ENCODE data around the gene ZDHHC22. TPM values are rescaled to one million over a fixed set of nuclear protein-coding genes. Genes with fewer than 3 reads are reported as not detected.
A peak's percentile ranks its signal among the peaks of the same experiment; 100 is the strongest.

Gene ZDHHC22
- total RNA-seq, 3 donors from 2014 or later (not counting 1 experiment from before 2014, with no cell fraction given): not detected

DNA sequence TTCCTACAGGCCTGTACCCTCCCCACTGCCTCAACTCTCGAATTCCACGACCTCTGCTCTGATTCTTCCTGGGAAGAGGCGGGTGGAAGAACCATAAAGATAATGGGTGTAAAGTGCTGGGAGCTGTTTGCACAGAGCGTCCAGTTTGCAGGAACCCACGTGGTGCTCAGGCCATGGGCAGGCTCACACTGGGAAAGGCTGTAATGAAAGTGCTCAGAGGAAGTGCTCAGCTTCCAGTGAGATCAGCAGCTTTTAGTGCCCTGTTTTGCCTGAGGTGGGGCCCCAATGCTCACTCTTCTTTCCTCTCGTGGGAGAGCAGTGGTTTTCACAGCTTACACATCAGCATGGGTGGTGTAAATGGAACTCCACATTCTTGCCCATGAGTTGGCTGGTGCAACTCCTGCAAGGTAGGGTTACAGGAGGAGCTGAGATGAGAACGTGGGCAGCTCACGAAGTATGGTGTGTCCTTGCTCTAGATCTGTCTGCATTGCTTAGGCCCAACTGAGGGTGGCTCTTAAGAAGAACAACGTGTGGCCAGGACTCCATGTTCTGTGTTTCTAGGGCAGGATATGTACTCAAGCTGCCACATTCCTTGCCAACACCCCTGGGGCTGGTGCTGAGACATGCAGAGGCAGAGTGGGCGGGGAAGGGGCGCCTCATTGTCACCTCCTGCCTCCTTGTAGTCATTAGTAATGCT lies 43.0 kb upstream of the ZDHHC22 start:
- peaks cover 13 to 24% of the 10 kb centered on the region in 2 donors for H3K4me1 Mint-ChIP-seq
- H3K4me3 Mint-ChIP-seq: peak overlapping the region; percentile 6
- Histone ChIP-seq H3K36me3 (ENCODE audit: control insufficient read depth, insufficient read depth, low read length) (no peaks in the 10 kb centered on the region), H3K27ac (ENCODE audit: low read length) (no peak overlapping the region), H3K27me3 (ENCODE audit: control insufficient read depth, insufficient read depth, low read length) (peaks cover 7% of the 10 kb centered on the region), H3K4me3 (ENCODE audit: low read length) (no peak overlapping the region), H3K4me1 (ENCODE audit: control insufficient read depth, insufficient read depth, low read length) (peaks cover 48% of the 10 kb centered on the region), H3K9me3 (ENCODE audit: control insufficient read depth, insufficient read depth, low read length) (no peaks in the 10 kb centered on the region)
- H3K27me3 Mint-ChIP-seq (ENCODE audit: low read depth in 2 of 2): peaks cover 6 to 15% of the 10 kb centered on the region in 2 donors
- DNase-seq (peak in 1 of 2 donors; percentile 17), ATAC-seq (no peak)
- TF ChIP-seq, protein P1, sequence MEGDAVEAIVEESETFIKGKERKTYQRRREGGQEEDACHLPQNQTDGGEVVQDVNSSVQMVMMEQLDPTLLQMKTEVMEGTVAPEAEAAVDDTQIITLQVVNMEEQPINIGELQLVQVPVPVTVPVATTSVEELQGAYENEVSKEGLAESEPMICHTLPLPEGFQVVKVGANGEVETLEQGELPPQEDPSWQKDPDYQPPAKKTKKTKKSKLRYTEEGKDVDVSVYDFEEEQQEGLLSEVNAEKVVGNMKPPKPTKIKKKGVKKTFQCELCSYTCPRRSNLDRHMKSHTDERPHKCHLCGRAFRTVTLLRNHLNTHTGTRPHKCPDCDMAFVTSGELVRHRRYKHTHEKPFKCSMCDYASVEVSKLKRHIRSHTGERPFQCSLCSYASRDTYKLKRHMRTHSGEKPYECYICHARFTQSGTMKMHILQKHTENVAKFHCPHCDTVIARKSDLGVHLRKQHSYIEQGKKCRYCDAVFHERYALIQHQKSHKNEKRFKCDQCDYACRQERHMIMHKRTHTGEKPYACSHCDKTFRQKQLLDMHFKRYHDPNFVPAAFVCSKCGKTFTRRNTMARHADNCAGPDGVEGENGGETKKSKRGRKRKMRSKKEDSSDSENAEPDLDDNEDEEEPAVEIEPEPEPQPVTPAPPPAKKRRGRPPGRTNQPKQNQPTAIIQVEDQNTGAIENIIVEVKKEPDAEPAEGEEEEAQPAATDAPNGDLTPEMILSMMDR (IDR thresholded peaks at IDR 0.05): no peak
- H3K27ac Mint-ChIP-seq: no peak overlapping the region
- no peaks in the 10 kb centered on the region for H3K36me3 Mint-ChIP-seq
- intact Hi-C loops (cut with micrococcal nuclease): no loop called here
- 62% methylated on average over 11 of the region's 11 CpGs for WGBS (ENCODE audit: insufficient coverage)
- H3K9me3 Mint-ChIP-seq: no peaks in the 10 kb centered on the region

DNA sequence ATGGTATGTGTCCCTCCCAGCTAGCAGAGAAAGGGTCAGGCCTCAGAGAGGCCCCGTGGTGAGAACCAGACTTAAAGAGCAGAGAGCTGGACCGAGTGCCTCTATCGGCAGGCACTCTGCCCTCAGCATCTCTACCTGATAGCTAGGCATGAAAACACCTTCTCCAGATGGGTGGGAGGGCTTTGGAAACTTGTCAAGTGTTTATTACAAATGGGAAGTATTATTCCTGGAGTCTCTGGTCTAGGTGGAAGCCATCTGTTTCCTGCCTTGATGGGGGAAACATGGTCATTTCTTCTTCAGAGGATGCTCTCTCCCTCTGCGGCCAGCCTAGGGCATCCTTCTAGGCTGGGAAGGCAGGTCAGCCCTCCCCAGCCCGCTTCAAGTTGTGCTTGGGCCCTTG lies 42.3 kb upstream of the ZDHHC22 start:
- H3K27me3 Mint-ChIP-seq (ENCODE audit: low read depth in 2 of 2): peaks cover 0 to 11% of the 10 kb centered on the region in 2 donors
- no peaks in the 10 kb centered on the region for H3K36me3 Mint-ChIP-seq
- H3K9me3 Mint-ChIP-seq: no peaks in the 10 kb centered on the region
- H3K4me1 Mint-ChIP-seq: peaks cover 13 to 24% of the 10 kb centered on the region in 2 donors
- Histone ChIP-seq H3K4me1 (ENCODE audit: control insufficient read depth, insufficient read depth, low read length) (peaks cover 48% of the 10 kb centered on the region), H3K36me3 (ENCODE audit: control insufficient read depth, insufficient read depth, low read length) (no peaks in the 10 kb centered on the region), H3K9me3 (ENCODE audit: control insufficient read depth, insufficient read depth, low read length) (no peaks in the 10 kb centered on the region), H3K27me3 (ENCODE audit: control insufficient read depth, insufficient read depth, low read length) (peaks cover 7% of the 10 kb centered on the region), H3K27ac (ENCODE audit: low read length) (no peak overlapping the region), H3K4me3 (ENCODE audit: low read length) (no peak overlapping the region)
- intact Hi-C loops (cut with micrococcal nuclease): no loop called here
- no peak for DNase-seq
- H3K4me3 Mint-ChIP-seq: no peak overlapping the region
- no peak overlapping the region for H3K27ac Mint-ChIP-seq
- 54% methylated on average over 5 of the region's 5 CpGs for WGBS (ENCODE audit: insufficient coverage)
- ATAC-seq: no peak
- TF ChIP-seq, protein P1 (IDR thresholded peaks at IDR 0.05): no peak

DNA sequence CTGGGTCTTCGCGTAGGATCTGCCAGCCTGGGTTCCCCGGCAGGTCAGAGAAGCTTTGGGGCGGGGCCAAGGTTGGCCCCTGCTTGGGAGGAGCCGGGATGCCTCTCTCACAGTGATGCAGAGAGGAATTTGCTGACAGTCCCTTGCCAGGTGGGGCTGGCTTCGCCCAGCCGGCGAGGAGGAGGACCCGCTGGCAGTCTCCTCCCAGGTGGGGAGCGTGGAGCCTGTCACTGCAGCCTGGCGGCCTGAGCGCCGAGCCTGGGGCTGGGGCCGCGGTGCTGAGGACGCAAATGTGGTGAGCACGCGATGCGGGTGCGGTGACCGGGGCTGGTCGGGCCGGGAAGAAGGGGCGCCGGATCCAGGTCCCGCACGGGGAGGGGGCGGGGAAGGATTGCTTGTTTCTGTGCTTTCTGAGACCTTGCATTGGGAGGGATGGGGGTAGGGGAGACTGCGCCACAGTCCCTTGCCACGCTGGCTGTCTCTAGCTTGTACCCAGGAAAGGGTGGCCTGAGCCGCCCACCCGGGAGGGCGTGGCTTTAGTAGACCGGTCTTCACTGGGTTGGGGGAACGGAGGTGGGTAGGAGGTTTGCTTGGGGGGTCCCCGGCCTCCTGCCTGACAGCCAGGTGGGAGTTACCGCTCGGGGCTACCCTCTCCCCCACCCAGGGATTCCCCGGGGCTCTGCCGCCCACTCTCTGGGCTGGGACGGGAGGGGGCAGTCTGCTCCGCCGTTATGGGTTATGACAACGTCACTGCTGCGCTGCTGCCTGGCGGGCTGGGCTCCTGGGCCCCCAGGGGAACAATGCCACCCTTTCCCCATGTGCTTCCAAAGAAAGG lies 40.2 kb upstream of the ZDHHC22 start, which contains the start of gene TMEM63C:
Gene TMEM63C, plus strand, starts transcription at position 196 of the 835 bp plus-strand sequence. CDS start 37,016 bp downstream, outside the sequence.
- intact Hi-C loops (cut with micrococcal nuclease): no loop called here
- ATAC-seq: peak; percentile 61 to 83 (median 67)

More for the DNA sequence above, 40.2 kb upstream of the ZDHHC22 start, which contains the start of gene TMEM63C:
- Mint-ChIP-seq H3K27ac (no peak within 1 kb of the TSS), H3K4me1 (peaks cover 13 to 24% of the 10 kb centered on the region in 2 donors), H3K36me3 (no peaks in the 10 kb centered on the region), H3K27me3 (ENCODE audit: low read depth in 2 of 2) (peaks cover 6 to 14% of the 10 kb centered on the region in 2 donors), H3K9me3 (no peaks in the 10 kb centered on the region), H3K4me3 (peak within 1 kb of the TSS; percentile 78)
- no peak within 1 kb of the TSS for H3K27ac ChIP-seq (ENCODE audit: low read length)
- H3K4me1 ChIP-seq (ENCODE audit: control insufficient read depth, insufficient read depth, low read length): peaks cover 48% of the 10 kb centered on the region
- under 1% methylated on average over 46 of the region's 46 CpGs for WGBS (ENCODE audit: insufficient coverage)
- no peaks in the 10 kb centered on the region for H3K36me3 ChIP-seq (ENCODE audit: control insufficient read depth, insufficient read depth, low read length)
- H3K9me3 ChIP-seq (ENCODE audit: control insufficient read depth, insufficient read depth, low read length): no peaks in the 10 kb centered on the region
- peak within 1 kb of the TSS; percentile 54 for H3K4me3 ChIP-seq (ENCODE audit: low read length)
- DNase-seq: peak in 1 of 2 donors; percentile 73
- H3K27me3 ChIP-seq (ENCODE audit: control insufficient read depth, insufficient read depth, low read length): peaks cover 7% of the 10 kb centered on the region
- TF ChIP-seq, protein P1 (IDR thresholded peaks at IDR 0.05): no peak

All from natural killer cell (primary cell).